PC-3 (cell line): Measurements from ENCODE around the gene ZNF513.

Source experiments
- EZH2 ChIP-seq: fragments of 300-600 bp; sonication (generic); IDR thresholded peaks from one replicate; pipeline ENCODE4 v1.6.1; 2017; ENCODE audit warnings: antibody characterized with exemption, mild to moderate bottlenecking, low read length; ENCODE audit not compliant: unreplicated experiment
- EZH2phosphoT487 ChIP-seq: fragments of 300-600 bp; sonication (generic); IDR thresholded peaks from 2 replicates; pipeline ENCODE4 v1.6.1; 2018; ENCODE audit warnings: mild to moderate bottlenecking, antibody characterized with exemption, low read length, borderline replicate concordance
- TF ChIP-seq, protein P1 (sequence below): fragments of 300-600 bp; sonication (generic); conservative IDR thresholded peaks from 2 replicates; pipeline ENCODE4 v1.5.1; 2017; ENCODE audit warnings: antibody characterized with exemption, low read depth, mild to moderate bottlenecking, low read length

DNA sequence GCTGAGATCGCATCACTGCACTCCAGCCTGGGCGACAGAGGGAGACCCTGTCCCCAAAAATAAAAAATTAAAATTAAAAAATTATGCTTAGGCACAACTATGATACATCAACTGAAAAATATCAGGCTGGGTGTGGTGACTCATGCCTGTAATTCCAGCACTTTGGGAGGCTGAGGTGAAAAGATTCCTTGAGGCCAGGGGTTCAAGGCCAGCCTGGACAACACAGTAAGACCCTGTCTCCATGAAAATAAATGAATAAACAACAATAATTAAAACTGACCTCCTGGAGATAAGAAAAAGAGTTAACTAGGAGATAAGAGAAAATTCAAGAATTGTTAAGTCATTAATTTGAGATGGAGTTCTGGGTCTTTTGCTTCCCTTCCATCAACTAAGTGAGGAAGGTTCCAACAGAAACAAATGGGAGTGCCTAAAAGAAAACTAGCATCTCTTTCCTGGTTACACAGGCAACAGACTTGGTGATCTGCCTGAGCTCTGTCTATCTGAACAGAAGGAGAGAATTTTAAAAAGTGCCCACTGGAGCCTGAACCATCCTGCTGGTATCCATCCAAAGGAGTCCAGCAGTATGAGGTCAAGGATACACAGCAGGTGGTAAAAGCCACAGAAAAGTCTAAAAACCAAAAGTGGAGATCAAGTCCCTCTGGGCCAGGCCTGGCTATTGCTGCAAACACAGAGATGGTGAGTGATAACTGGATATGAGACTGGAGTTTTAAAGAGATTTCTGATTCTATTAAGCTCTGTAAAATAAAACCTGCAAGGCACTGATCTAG lies 20.0 kb upstream of the ZNF513 start:
- TF ChIP-seq, protein P1, sequence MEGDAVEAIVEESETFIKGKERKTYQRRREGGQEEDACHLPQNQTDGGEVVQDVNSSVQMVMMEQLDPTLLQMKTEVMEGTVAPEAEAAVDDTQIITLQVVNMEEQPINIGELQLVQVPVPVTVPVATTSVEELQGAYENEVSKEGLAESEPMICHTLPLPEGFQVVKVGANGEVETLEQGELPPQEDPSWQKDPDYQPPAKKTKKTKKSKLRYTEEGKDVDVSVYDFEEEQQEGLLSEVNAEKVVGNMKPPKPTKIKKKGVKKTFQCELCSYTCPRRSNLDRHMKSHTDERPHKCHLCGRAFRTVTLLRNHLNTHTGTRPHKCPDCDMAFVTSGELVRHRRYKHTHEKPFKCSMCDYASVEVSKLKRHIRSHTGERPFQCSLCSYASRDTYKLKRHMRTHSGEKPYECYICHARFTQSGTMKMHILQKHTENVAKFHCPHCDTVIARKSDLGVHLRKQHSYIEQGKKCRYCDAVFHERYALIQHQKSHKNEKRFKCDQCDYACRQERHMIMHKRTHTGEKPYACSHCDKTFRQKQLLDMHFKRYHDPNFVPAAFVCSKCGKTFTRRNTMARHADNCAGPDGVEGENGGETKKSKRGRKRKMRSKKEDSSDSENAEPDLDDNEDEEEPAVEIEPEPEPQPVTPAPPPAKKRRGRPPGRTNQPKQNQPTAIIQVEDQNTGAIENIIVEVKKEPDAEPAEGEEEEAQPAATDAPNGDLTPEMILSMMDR: no peak
- no peak for TF ChIP-seq EZH2phosphoT487
- no peak for TF ChIP-seq EZH2
